Stimulated activated CD4-positive, alpha-beta T cell treated with anti-CD3 and anti-CD28 coated beads, TNF-alpha, amount 100 ng/mL, for 4 hours (primary cell): ENCODE results near the gene REL.
"Not testable (repeated sequence)": the region's sequence is repeated elsewhere in the genome, so short reads cannot be mapped to it uniquely, and the experiment has no call there.

Experiments used
- DNase-seq, 3 experiments: peaks; one replicate each; pipeline ENCODE4 v3.0.0-alpha.2; 2020; ENCODE audit warnings: low read depth in 3 of 3

REL gene

DNA sequence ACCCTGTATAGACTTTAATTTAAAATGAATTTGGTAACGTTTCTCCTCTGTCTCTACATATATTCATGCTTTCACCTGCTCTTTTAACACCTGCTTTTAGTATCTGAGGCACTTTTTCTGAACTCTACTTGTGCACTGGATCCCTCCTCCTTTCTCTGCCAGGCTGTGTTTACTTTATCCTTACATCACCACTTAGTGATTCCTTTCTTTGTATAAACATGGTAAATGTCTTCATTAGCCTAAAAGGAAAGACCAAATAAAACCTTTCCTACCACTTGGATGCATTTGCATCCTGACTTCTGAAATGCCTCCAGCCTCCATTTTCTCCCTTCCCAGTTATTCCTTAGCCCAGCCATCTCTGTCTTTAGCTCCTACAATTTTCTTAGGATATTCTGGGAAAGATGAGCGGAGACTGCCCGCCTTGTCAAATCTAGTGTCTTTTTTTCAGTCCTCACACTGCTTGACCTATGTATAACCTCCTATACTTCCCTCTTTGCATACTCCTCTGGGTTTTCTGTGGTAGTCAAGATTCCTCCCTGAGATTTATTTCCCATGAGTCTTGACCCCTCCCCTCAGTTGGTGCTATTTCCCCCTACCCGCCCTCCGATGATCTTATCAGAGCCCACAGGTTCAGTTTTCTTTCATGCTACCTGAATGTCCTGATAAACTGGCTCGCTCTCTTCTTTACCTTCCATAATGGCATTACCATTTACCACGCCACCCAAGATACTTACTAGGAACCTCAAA, 44.8 kb downstream of the REL start:
- DNase-seq: no peak

DNA sequence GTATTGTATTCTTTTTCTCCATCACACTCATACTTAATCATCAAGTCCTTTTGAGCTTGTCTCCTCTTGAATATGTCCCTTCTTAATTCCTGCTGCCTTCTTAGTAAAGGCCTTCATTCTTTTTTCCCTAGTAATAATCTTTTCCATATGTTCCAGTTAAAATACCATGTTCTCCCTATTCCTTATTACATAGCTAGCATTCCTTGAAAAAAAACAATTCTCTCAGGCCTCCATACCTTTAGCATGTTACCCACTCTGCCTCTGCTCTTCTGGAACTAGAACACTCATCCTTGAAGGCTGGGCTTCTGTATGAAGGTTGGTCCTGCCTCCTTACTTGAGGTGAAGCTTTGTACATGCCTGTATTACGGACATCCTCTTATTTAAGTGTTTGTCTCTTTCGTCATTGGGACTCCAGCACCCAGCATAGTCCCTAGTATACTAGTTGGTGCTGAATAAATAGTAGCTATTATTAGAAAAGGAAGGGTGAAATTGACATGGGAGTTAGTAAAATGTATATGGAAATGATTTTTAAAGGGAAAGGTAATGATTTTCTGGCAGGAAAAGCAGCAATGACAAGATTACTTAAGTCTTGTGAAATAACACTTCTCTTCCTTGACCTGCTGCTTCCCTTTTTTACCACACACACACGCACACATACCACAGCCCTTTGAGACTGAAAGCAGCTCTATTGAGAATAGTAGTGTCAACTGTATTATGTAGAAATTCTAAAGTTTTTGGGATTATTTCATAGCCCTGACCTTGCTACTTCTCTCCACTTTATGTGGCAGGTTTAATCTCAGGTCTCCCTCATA, 45.6 kb downstream of the REL start:
- no peak for DNase-seq

GRCh38 chr2:60932061-60932460, 50.7 kb downstream of the REL start:
- not testable (repeated sequence) for DNase-seq

- DNase-seq: no peak
Observed at GRCh38 chr2:60932954-60933353, 51.6 kb downstream of the REL start.

DNA sequence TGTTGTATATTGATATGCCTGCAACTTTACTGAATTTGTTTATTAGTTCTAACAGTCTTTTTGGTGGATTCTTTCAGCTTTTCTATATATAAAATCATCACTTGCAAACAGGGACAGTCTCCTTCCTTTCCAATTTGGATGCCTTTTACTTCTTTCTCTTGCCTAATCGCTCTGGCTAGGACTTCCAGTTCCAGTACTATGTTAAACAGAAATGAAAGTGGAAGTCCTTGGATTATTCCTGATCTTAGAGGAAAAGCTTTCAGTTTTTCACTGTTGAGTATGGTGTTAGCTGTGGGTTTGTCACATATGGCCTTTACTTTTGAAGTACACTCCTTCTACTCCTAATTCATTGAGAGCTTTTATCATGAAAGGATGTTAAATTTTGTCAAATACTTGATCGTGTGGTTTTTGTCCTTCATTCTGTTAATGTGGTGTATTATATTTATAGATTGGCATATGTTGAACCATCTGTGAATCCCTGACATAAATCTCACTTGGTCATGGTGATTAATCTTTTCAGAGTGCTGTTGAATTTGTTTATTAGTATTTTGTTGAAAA, 52.9 kb downstream of the REL start:
- DNase-seq: no peak

DNA sequence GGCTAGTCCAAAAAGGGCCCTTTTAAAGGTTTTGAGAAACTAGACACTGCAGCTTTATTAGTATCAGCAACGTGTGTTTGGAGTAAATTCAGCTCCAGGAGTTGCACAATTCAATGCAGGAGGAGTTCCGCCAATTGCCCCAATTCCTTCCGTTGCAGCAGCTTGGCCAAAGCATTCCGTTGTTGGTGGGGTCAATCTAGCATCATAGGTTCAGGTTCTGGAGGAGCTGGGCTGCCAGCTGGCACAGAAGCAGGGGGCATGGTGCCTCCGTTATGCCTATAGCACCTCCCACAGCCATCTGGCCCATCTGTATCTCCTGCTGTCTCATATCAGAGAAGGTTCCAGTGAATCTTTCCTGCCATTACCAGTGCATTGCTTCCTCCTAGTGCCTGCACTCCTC, 55.4 kb downstream of the REL start:
- DNase-seq: no peak

DNA sequence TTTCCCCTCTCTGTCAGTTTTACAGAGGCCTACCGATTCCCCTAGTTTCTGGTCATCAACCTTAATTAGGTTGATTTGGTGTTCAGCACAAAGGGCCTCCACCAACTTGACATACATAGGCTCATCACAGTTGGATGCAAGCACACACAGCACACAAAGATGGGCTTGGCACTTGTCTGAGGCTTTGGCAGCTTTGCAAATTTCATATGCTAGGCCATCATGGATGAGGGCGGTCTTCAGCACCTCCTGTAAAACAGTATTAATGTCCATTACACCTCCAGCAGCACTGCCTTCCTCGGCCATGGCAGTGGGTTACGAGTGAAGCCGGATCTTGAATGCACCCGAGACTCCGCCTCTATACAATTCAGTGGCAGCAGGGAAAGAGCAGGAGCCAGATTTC, 56.9 kb downstream of the REL start:
- no peak for DNase-seq

GRCh38 chr2:60939622-60940021, 58.2 kb downstream of the REL start:
- DNase-seq: no peak

- no peak for DNase-seq
Observed at GRCh38 chr2:60945341-60945740, 64.0 kb downstream of the REL start.

GRCh38 chr2:60947056-60947455, 65.7 kb downstream of the REL start:
- DNase-seq: no peak

GRCh38 chr2:60948161-60948560, 66.8 kb downstream of the REL start:
- DNase-seq: no peak

GRCh38 chr2:60948926-60949579, 67.7 kb downstream of the REL start:
- DNase-seq: no peak

GRCh38 chr2:60954139-60954538, 72.8 kb downstream of the REL start:
- DNase-seq: no peak

DNA sequence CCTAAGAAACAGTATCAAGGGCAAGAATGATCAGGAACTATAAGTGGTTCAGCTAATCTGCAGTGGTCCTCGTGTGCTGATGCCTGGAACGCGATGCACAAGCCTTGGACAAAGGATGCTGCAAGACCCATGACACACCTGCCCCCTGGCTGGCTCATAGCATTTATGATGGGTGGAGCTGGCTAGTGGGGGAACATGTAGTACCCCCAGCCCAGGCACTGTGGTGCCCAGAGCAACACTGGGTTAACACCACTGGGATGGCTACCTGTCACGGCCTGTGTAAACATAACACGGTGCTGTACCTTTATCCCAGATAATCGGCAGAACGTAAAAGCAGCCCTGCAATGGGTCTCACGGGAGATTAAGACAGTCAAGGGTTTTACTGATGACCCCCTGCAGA, 75.8 kb downstream of the REL start:
- no peak for DNase-seq

DNA sequence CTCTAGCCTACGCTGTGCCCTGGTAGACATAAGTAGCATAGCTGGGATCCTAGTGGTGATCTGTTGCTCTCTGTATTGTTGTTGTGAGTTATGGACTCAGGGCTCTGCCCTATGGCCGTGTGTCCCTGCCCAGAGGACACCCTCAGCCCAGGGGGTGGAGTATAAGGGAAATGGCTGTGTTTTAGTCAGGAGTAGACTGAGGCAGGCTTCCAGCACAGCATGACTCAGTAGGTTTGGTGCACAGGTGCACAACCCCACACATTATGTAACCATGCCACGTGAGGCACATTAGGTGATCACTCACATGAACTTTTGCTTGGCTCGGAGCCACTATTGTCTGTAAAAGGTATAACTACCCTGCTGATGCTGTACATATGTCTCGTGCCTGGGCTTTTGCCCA, 76.3 kb downstream of the REL start:
- no peak for DNase-seq

DNA sequence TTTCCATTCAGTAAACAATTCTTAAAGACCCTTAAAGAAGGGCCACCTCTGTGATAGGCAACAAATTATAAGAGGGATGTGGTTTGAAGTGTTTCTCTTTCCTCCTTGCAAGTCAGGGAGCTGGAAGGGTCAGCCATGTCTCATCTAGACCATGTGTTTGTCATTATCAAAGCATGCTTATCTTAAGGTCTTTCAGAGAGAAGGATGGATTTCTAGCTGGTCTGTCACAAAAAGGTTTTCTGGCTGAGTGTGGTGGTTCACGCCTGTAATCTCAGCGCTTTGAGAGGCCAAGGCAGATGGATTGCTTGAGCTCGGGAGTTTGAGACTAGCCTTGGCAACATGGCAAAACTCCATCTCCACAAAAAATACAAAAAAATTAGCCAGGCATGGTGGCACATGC, 77.0 kb downstream of the REL start:
- no peak for DNase-seq

- no peak for DNase-seq
Observed at GRCh38 chr2:60958800-60959199, 77.4 kb downstream of the REL start.

DNA sequence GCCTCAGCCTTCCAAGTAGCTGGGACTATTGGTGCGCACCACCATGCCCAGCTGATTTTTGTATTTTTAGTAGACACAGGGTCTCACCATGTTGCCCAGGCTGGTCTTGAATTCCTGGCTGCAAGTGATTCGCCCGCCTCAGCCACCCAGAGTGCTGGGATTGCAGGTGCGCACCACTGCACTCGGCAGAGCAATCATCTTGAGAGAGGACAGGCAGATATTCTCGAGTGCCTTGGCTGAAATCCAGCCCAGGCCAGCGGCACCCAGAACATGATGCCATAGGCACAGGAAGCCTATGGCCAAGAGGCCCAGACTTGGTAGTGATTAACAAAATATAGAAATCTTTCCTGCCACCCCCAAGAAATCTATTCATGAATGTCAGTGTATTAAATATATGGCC, 78.1 kb downstream of the REL start:
- DNase-seq: no peak

GRCh38 chr2:60960706-60961105, 79.3 kb downstream of the REL start:
- DNase-seq: no peak

DNA sequence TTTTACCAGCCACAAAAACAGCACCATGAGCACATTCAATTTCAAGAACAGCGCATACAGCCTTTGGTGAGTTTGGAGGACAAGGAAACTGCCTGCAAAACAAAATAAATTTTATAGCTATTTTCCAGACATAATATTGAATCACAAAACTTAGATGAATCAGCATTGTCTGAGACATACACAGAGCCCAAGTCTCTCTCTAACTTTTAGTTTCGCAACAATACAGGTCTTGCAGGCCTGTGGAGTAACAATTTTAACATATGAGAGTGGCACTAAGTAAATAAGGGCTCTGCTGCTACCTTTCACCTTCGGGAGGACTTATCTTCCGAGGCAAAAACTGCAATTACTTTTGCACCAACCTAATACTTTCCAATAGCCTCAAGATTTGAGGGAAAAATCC, 80.1 kb downstream of the REL start:
- DNase-seq: no peak

DNA sequence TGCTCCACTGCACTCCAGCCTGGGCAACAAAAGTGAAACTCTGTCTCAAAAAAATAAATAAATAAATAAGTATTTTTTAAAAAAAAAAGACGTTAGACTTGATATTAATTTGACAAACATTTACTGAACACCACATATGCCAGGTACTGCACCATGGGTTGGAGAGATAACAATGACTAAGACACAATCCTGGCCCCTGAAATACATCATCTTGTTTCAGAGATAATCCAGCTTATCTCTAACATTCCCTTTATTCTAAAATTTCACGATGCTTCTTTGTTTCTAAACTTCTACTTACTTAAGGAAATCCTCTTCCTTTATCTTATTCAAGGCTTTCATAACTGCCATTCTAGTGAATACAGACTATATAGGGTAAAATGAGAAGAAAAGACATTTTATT, 81.2 kb downstream of the REL start:
- no peak for DNase-seq

DNA sequence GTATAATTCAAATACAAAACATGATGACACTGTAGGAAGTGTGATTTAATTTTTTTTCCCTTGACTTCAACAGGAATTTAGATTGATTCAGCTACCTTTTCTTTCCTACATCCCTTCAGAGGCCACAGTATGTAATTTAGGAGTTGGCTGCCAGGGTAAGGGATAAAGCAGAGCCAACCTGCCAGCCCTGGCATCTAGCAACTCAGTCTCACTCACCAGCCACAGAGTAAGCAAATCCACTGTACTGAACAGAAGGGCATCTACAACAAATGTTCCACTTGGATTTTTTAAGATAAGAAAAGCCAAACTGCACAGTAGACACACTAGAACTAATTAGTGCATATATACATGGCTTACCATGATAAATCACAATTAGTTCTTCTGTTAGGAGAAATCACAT, 81.8 kb downstream of the REL start:
- DNase-seq: no peak
